ENCODE measurements around the gene OR2V2.

GRCh38 chr5:181126841-181127240 is 20.5 kb upstream of the OR2V2 start:
- TF ChIP-seq, protein P1, sequence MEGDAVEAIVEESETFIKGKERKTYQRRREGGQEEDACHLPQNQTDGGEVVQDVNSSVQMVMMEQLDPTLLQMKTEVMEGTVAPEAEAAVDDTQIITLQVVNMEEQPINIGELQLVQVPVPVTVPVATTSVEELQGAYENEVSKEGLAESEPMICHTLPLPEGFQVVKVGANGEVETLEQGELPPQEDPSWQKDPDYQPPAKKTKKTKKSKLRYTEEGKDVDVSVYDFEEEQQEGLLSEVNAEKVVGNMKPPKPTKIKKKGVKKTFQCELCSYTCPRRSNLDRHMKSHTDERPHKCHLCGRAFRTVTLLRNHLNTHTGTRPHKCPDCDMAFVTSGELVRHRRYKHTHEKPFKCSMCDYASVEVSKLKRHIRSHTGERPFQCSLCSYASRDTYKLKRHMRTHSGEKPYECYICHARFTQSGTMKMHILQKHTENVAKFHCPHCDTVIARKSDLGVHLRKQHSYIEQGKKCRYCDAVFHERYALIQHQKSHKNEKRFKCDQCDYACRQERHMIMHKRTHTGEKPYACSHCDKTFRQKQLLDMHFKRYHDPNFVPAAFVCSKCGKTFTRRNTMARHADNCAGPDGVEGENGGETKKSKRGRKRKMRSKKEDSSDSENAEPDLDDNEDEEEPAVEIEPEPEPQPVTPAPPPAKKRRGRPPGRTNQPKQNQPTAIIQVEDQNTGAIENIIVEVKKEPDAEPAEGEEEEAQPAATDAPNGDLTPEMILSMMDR (IDR thresholded peaks at IDR 0.05) = no peak
- no peak for TF ChIP-seq POLR2A (IDR thresholded peaks at IDR 0.05)
